DMS153 treated with DMSO at 0.1 percent for 48 hours (cell line): ENCODE measurements around the gene KCNQ1.

Experiments
- DNase-seq: peaks from one replicate; lab custom pipeline; 2025; ENCODE audit not compliant: unreplicated experiment; lab: John Stamatoyannopoulos, UW

Gene KCNQ1

DNA sequence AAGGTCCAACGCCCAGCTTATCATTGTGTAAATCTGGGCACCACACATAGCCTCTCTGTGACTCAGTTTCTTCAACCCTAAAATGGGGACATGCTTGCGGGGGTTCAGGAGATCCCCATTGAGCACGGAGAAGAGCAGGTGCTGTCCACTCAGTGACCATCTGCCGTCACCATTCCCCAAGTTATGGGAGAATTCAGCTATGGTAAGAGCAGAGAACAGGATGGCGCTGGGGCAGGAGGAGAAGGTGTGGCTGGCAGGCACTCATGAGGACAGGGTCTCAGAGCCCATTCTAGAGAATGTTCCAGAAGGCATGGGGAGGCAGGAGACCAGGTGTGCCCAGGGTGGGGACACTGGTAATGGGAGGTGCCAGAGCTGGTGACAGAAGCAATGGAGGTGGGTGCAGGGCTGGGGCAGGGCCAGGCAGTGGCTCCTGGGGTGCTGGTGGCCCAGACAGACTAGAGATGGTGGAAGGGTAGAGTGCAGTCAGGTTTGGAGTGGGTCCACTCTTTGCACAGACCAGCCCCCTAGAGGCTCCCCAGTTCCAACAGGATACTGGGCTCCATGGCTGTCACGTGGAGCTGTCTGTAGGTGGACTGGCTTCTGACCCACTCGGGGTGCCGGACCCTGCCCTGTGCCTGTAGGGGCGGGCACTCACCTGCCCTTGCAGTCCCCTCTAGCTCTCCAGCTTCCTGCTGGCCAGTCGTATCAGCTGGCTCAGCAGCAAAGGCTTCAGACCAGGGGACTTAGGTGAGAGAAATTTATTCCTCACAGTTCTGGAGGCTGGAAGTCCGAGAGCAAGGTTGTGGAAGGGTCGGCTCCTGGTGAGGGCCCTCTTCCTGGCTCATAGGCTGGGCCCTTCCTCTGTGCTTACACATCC lies 356.1 kb downstream of the KCNQ1 start:
- no peak for DNase-seq

DNA sequence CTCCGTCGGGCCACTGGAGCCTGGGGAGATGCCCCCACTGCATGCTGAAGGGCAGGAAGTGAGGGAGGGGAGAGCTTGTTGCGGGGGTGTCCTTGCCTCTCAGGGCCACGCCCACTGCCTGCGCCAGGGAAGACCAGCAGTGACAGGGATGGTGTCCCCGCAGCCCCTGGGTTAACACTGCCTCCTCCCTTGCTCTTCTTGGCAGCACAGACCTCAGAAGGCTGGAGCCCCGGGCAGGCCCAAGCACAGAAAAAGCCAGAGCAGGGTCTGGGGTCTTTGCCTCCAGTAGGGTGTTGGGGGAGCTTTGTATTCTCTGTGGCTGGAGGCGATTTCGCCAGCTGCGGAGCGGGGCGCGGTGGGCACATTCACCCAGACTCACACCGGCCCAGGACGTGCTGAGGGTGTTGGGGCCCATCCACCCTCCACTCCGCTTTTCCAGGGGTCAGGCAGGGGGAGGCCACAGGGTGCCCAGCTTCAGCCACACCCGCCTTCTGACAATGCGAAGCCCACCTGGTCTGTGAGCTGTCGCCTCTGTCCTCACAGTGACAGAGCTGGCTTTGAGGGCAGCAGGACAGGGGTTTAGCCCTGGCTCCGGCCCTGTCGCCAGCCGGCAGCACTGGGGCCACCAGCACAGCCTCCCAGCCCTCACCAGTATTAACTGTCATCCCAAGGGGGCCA lies 357.0 kb downstream of the KCNQ1 start:
- DNase-seq: no peak

DNA sequence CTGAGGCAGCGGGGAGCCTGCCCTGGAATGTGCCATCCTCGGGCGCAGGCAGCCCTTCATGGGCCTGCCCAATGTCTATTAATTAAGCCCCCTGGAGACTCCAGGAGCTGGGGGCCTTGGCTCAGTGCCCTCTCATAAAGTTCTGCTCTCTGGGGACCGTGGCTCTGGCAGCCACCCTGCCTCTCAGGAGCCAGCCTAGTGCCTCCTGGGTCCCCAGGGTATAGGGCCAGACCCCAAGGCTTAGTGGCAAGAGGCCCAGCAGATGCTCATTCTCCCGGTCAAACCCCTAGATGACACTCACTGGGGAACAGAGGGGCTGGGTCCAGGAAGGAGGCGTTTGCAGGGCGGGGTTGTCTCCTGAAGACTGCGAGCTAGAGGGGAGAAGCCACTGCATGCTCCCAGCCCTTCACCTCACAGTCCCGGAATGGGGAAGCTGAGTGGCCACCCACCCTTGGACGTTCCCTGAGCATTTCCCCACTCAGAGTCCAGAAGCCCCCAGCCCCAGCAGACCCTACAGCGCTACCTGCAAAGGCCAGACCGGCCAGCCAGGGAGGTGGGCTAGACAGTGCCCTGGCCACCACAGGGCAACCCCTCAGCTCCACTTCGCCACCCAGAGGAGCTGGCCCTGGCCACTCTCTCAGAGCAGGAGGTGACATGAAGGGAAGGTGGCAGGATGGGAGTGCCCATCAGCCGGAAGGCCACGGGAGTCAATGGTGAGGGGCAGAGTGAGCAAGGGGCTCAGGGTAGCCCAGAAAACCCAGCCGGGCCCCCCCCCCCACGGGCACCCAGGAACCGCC lies 357.8 kb downstream of the KCNQ1 start:
- DNase-seq: no peak

DNA sequence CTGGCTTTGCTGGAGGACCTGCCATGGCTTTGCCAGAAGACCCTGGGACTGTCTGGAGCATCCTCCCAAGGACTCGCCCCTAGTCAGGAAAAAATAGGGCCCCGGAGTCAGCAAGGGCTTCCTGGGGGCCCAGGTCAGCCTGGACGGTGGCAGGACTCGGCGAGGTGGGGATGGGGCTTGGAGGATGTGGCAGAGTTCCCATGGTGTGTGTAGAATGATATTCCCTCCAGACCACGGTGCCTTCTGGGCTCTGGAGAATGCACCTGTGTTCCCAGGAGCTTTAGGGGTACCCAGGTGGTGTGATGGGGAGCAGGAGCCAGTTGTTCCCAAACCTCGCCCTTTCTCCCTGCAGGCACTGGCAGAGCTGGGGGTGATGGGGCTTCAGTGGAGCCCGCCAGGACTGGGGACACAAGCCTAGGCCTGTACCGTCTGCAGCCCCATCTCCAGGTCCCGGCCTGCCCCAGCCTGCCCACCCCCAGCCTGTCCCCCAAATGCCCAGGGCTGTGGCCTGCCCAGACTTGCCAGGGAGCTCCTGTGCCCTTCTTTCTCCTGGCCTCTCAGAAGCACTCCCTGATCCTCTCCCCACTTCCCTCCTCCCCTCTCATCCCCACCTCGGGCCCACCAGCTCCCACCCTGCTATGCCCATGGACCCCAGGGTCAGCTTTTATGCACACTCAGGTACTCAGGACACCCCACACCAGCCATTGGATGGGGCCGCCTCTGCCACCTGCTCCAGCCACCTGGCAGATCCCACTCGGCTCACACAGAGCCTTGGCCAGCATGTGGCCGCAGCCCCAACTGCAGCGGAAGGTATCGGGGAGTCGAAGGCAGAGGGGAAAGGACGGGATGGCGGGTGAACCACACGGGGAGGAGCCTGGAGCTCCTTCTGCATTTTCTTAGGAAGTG lies 358.6 kb downstream of the KCNQ1 start:
- DNase-seq: no peak

DNA sequence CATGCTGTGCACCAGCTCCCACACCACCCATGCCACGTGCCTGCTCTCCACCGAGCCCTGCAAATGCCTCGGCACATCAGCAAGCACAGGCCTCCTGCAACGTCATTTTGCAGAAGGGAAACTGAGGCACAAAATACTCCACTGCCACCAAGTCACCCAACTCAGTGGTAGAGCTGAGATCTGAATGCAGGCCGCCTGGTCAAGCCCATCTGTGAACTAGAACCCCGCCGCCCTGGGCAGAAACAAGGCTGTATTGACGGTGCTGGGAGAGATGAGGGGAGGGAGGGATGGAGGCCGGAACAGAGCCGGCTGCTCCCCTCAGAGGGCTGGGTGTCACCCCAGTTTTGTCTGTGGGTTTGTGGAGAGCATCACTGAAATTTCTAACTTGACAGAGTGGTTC lies 359.4 kb downstream of the KCNQ1 start:
- no peak for DNase-seq

DNA sequence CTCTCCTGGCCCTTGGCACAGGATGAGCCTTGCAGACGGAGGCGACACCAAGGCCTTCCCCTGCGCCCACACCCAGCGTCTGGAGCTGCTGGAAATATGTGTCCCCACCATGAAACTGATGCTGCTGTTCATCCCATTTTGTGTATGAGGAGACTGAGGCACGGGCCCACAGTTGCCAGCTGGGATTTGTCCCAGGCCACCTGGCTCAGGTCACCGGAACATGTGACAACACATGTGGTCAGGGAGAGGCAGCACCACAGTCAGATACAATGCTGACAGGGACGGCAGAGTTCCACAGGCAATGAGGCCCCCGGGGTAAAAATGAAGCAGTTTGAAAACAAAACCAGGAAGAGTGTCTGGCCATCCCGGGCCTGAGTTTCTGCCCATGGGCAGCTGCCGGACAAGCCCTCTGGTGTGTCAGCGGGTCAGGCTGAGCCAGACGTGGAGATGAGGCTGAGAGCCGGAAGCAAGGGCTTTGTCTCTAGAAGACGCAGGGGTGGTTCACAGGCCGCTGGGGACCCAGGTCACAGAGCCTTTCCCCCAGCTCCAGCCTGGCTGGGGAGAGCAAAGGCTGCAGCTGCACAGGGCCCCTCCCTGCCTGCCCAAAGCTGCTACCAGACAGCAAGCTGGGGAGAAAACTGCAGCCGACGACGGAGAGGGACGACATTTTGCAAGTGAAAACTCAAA lies 360.0 kb downstream of the KCNQ1 start:
- no peak for DNase-seq

DNA sequence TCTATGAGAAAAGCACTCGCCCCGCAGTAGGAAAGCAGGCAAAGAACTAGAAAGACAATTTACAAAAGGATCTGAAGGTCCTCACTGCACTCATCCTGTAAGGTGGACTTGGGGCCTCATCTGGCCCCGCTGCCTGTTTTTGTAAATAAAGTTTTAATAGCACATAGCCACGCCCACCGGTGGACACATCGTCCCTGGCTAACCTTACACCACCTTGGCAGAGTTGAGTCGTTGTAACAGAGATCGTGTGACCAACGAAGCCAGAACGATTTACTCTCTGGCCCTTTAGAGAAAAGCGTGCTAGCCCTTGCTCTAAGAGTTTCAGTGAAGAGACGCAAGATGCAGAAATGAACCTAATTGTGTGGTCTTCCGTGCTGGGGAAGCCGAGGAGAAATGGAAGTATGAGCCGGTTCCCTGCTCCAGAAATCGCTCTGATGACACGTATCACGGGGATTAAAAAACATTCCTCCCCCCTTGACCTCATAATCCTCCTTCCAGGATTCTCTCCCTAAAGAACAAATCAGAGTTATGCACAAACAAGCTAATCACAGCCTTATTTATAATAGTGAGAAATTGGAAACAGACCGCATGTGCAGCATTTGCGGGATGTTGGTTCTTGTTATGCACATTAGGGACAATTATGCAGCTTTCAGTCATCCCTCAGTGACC lies 360.7 kb downstream of the KCNQ1 start:
- no peak for DNase-seq

DNA sequence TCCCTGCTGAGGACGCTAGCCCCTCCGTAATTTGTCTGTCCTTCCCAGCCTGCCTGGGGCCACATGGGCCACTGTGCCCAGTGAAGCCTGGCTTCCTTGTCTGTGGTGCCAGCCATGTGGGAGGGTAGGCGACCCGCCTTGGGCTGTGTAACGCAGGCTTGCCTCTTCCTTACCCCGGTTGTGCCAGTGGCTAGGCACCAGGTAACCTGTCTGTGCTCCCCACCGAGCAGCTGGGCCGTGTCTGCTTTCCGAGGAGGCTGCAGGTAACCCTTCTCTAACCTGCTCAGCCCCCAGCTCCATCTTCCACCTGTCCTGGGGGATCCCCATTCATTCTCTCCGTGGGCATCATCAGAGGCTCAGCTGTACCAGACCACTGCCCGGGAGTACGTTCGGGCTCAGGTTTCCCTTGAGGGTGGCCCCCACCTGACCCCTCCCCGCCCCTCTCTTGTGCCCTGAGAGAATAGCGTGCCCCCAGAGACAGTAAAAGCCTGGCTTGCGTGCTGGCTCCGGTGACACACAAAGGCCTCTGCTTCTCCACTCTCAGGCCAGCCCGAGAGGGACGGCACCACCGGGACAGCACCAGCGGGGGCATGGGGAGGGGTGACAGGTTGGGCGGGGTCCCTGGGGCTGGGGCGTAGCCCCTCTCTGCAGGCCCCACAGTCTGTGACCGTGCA lies 361.7 kb downstream of the KCNQ1 start:
- DNase-seq: no peak

DNA sequence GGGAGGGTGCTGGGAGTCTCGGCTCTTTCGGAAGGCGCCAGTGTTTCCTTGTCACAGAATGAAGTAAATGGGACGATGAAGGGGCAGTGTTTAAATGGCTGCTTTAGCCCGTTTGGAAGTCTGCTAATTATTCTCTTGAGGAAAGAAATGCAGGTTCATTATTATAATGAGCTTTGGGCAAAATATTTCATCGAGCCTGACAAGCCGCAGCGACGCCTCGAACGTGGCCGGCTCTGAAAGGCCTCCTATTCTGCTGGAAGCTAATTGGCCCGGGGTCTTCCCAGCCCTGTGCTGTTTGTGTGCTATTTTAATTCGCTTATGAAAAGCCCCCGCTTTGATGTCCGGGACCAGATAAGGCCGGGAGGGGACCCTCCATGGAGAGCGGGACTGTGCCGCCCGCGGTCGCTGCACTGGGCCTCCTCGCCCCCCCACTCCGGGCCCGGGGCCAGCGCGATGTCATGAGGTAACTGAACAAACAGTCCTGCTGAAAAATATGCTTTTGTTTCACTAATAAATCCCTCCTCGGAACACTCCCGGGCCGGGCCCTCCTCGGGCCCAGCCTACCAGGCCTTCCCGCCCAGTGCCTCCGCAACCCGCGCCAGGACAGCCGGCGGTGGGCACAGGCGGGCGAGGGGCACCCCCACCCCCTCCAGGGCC lies 362.3 kb downstream of the KCNQ1 start:
- DNase-seq: peak; percentile 11

DNA sequence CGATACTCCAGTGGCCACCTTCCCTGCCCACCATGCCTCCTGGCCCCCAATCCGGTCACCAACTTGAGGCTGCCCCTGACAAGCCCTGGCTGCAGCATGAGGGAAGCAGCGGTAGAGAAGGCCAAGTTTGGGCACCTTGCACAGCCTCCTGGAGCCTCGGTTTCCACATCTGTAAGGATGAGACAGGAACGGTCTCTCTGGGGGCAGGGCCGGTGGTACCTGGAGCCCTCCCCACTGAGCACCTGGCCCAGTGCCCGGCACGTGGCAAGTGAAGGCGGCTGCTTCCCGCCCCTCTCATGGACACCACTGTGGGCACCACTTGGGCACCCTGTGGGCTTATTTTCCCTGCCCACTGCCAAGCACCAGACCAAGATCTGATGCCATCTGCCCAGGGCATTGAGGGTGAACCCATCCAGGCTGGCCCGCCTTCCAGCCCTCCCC lies 363.0 kb downstream of the KCNQ1 start:
- no peak for DNase-seq

DNA sequence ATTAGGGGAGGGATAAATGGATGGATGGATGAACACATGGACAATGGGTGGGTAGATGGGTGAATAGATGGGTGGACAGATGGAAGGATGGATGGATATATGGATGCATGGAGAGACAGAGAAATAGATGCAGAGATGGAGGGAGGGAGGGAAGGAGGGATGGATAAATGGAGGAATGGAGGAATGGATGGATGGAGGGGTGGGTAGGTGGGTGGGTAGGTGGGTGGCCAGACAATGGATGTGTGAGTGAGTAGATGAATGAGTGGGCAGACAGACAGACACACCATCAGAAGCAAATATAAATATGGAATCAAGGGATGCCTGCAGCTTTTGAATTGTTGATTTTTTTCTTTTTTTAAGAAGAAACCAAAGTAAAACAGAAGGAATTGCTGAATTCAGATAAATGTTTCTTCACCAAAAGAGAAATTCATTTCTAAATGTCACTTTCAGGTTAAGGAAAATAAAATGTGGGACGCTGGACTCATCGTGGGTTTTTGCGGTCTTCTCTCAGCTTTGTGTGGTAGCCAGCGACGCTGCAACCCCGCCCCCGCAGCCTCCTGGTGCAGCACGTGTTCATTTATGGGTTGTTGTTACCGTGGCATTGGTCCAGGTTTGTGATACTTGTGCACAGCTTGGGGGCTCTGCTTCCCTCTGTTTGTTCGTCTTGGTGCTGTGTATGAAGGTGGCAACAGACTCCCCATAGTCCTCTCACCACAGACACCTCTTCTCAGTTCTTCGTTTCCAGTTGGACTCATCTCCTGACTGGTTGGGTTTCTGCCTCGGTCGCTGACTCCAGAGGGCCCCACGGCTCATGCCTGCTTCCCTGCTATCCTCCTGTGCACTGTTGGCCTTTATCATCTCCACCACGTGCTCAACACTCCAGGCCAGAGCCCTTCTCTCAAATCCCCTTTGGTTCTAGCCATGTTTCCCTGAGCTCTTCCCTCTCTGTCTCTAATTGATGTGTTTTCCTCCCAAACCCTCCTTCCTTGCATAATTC lies 364.3 kb downstream of the KCNQ1 start:
- DNase-seq: no peak

DNA sequence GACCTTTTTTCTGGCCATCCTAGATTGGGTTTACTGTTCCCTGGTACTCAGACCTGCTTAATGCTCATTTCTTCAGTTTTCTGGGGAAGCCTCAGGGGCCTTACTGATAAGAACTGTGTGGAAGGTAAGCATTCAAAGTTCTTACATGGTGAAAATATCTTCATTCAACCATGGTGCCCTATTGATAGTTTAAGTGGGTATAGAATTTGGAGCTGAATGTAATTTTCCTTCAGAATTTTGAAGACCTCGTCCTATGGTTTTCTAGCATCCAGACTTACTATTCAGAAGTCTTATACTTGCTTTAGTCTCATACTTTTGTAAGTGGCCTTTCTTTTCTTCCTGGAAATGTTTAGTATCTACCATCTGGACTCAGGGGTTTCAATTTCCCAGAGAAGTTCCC lies 365.0 kb downstream of the KCNQ1 start:
- DNase-seq: no peak

DNA sequence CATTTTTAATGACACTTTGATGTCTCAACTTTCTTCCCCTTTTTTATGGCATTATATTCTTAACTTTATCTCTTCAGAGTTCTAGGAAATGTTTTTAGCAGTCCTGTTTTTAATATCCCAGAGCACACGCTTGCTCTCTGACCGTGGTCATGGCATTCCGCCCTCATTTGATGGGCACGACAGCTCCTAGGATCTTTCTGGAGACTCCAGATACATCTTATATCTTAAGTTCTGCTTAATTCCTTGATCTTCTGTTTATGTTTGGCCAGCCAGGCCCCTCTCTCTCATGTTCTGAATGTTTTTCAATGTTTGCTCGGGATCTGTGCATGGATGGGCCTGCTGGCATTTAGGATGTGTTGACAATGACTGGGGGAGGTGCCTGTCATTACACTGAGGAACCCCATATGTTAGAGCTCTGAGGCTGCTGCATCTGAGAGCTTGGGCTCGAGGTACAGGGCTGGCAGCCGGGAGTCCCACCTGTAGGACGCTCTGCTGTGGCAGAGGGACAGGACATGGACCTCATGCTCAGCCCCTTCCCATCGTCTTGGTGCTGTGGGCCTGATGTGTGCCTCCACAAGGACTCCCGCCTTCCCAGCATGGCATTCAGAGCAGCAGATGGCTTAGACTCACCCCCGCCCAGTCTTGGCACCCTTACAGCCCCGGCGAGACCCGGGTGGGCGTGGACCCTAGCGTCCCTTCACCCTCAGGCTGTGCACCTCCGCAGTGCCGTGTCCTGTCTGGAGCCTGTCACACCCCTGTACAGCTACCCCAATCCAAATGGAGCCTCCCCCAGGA lies 365.8 kb downstream of the KCNQ1 start:
- no peak for DNase-seq

DNA sequence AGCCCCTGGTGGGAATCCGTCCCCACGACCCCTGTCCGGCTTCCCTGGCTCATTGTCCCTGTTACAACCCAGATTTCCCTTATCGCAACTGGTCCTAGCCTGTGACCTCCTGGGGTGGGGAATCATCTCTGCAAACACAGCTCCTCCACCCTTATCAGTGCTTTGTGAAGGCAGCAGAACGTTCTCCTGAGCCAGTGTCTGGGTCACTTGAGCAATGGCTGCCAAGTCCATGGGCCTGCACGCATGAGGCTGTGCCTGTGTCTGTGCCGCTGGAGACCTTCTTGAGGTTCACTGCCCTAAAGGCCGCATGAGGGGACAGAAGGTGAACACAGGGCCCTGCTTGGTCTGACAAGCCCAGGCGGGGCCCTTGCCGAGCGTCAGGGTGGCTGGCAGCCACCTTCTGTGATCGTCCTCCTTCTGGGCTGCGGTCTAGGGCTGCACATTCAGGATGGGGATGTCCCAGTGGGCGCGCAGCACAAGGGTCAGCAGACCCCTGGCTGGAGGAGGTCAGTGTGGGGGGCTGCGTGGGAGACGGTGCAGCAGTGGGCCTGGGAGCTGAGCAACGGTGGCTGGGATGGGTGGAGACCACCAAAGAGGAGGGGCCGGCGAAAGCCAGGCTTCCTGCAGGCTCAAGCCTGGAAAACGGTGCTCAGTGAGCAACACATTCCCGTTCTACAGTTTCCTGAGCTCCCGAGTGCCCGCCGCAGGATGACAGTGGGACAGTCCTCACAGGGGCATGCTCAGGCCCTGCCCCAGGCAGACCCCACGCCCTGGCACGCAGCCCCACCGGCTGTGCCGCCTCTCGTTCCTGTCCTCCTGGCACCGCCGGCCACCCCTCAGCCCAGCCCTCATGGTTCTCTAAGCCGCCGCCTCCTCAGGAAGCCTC lies 366.6 kb downstream of the KCNQ1 start:
- DNase-seq: no peak

DNA sequence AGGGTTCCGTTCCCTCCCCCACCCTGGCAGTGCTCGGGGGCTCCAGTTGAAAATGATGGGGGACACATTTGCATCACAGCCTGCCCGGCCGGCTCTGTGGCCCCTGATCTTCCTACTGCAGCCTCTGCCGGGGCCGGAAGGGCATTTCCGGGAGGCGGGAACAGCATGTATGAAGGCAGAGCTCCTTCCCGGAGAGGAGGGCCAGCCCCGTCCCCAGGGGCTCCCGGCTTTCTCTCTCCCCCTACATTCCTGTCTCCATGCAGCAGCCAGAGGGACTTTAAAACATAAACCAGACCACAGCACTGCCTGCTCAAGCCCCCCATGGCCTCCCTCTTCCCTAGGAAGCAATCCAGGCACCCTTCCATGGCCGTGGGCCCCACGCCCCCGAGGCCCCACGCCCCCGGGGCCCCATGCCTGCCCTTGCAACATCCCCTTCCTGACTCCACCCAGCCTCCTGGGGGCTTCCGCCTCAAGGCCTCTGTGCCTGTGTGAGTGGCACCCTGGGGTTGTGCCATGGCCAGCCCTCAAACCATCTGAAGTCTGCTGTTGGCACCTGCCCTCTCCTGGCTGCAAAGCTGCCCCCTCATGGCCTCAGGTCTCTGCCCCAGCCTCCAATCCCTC lies 367.7 kb downstream of the KCNQ1 start:
- DNase-seq: no peak
